ENCODE results near the gene SZT2.

The SZT2 gene

DNA sequence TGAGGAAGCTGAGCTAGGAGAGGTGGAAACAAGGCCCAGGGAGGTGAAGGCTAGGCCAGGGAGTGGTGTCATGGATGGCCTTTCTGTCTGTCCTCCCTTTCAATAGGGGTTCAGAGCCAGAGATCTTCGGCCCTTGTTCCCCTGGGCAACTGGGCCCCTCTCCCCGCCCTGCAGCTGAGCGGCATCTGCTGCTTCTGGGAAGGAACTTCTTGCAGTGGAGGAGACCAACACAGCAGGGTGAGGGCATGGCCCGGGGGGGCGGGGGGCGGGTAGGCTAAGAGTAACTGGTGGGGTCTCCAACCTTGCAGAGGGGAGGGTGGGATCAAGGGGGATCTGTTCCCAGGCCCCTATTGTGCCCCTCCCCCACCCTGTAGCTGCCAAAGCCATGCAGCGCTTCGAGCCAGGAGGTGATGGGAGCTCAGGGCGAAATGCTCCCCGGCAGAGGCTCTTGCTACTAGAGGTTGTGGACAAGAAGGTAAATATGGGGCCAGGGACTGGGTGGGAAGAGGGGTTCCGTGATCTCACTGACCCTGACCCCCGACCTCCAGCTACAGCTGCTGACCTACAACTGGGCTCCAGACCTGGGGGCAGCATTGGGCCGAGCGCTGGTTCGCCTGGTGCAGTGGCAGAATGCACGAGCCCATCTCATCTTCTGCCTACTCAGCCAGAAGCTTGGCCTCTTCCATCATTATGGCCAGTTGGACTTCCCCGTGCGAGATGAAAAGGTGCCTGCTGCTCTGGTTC lies 52.4 kb downstream of the SZT2 start:
- DNase-seq (ENCODE audit: low read depth) = no peak

DNA sequence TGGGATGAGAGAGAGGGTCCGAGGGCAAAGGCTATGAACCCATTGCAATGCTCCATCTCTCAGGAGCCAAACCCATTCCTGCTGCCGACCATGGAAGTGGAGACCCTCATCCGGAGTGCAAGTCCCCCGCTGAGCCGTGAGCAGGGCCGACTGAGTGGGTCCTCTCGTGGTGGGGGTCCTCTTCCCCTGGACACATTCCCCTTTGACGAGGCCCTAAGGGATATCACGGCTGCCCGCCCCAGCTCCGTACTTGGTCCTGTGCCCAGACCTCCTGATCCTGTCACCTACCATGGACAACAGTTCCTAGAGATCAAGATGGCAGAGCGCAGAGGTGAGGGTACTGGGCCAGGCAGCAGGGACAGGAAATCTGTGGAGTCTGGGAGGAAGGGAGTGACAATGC lies 53.1 kb downstream of the SZT2 start:
- no peak for DNase-seq (ENCODE audit: low read depth)

DNA sequence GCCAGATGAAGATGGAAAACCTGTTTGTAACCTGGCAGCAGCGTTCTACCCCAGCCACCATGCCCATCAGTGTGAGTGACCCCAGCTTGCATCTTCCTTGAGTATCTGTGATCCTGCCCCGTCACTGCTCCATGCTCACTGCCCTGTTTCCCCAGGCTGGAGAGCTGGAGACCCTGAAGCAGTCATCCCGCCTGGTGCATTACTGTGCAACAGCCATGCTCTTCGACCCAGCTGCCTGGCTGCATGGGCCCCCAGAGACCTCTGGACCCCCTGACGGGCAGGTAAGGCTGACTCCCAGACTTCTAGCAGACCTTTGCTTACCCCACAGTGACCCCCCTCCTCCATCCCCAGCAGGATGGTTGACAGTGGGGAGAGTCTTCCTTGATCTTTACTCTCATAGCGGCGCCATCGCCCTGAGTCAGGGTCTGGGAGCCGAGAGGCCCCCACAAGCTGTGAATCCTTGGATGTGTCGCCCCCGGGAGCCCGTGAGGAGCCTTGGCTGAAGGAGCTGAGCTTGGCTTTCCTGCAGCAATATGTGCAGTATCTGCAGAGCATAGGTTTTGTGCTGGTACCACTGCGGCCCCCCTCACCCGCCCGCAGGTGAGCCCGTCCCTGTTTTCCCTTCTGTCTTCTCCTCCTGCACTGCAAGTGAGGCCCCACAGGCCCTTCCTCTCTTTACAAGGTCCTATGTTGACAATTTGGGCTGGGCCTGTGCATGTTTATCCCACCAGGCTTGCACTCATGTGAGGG lies 53.7 kb downstream of the SZT2 start:
- no peak for DNase-seq (ENCODE audit: low read depth)

DNA sequence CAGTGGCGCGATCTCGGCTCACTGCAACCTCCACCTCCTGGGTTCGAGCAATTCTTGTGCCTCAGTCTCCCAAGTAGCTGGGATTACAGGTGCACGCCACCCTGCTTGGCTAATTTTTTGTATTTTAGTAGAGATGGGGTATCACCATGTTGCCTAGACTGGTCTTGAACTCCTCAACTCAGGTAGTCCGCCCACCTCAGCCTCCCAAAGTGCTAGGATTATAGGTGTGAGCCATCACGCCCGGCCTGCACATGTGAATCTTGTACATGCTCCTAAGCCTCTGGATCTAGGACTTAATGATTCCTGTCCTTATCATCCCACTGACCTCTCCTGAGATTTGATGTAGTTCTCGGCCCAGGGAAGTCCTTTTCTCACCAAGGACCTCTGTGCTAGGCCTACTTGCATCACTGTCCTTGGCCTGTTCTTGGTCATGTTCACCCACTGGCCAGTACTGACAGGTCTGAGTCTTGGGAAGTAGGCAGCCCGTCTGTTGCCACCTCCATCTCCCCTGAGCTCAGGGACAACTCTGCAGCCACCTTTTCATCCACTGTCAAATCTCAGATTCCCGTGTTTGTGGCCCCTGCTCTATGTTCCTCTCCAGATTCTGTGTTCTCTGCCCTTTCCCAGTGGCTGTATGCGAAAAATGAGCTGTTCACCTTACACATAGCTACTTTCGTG lies 54.6 kb downstream of the SZT2 start:
- DNase-seq (ENCODE audit: low read depth) = no peak

DNA sequence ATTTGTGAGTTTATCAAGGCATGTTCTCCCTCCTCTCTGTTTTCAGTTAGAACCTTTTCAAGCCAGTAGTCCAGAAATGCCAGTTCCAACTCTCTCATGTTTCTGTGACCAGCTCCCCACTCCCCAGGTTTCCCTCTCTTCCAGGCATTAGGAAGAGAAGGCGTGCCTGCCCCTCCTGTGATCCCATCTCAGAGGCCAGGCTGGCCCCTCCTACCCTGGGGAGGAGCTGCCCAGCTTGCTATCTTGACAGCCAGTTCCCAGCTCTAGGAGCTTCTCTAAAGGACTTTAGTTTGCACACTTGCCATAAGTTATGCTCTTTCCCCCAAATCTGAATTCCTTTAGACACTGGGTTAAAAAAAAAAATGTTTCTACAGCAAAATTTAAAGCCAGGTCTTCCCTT lies 55.1 kb downstream of the SZT2 start:
- DNase-seq (ENCODE audit: low read depth) = no peak

DNA sequence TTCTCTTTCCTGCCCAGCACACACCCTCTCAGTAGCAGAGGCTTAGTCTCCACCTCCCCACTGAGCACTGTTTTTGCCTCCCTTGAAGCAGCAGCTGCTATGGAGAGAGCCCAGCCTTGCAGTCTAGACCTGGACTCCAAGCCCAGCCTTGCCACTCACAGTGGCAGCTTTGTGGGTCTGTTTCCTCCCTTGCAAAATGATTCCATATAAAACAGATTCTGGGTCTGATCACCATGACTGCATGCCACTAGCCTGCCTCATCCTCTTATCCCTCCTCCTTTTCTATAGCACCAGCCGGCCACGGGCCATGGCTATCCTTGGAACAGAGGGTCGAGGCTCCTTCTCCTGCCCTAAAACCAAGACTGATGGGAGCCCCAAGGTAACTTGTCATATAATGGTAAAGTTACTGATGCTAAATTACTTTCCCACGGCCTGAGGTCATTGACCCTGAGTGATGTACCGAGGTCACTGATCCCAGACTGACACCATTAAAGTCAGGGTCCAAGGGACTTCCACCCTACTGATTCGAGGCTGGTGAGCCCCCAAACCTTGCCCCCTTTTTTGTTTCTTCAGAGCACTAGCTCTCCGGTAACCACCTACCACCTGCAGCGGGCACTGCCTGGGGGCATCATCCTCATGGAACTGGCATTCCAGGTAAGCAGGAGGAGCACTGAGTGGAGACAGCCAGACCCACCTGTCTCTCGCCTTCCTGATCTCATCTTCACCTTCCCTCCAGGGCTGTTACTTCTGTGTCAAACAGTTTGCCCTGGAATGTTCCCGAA lies 56.1 kb downstream of the SZT2 start:
- DNase-seq (ENCODE audit: low read depth) = no peak

DNA sequence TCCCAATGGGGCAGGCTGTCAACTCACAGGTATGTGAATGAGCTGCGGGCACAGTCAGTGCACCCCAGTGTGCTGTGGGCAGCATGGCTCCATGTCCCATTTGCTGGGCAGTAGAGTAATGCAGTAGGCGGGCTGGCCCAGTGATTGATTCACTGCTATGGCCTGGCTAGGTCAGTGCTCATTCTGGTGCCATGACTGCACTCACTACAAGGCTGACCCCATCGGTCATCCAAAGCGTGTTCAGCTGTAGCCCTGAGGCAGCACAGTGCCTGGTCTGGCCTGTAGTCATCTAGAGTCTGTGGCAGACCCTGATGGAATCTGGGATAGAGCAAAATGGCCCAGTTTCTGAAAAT lies 56.7 kb downstream of the SZT2 start:
- DNase-seq (ENCODE audit: low read depth) = no peak

DNA sequence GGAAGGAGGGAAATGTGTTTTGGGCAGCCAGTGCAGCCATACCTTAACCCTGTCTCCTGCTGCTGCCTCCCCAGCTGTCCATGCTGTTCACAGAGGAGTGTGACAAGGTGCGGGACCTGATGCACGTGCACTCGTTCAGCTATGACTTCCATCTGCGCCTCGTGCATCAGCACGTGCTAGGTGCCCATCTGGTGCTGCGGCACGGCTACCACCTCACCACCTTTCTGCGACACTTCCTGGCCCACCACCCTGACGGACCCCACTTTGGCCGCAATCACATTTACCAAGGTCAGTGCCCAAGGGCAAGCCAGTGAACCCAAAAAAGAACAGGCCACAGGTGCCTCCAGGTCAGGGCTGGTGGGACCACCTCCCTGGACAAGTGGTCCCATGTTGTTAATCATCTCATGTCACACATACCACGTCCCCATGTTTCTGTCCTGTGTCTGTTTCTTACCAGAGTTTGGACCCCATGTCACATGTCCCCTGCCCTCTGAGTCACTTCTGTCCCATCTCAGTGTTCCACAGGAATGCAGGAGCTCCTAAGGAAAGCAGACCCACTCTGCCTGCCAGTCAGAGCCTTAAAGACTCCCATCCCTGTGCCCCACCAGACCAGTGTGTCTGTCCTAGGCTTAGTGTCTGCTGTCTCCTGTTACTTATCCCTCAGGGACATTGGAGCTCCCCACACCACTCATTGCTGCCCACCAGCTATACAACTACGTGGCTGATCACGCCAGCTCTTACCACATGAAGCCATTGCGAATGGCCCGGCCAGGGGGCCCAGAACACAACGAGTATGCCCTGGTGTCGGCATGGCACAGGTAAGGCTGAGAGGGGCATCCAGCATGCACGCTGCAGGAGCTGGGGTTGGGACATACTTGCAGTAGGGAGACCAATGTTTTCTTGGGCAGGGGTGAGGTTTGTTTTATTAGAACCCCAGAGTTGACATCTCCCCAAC lies 57.5 kb downstream of the SZT2 start:
- DNase-seq (ENCODE audit: low read depth) = no peak

DNA sequence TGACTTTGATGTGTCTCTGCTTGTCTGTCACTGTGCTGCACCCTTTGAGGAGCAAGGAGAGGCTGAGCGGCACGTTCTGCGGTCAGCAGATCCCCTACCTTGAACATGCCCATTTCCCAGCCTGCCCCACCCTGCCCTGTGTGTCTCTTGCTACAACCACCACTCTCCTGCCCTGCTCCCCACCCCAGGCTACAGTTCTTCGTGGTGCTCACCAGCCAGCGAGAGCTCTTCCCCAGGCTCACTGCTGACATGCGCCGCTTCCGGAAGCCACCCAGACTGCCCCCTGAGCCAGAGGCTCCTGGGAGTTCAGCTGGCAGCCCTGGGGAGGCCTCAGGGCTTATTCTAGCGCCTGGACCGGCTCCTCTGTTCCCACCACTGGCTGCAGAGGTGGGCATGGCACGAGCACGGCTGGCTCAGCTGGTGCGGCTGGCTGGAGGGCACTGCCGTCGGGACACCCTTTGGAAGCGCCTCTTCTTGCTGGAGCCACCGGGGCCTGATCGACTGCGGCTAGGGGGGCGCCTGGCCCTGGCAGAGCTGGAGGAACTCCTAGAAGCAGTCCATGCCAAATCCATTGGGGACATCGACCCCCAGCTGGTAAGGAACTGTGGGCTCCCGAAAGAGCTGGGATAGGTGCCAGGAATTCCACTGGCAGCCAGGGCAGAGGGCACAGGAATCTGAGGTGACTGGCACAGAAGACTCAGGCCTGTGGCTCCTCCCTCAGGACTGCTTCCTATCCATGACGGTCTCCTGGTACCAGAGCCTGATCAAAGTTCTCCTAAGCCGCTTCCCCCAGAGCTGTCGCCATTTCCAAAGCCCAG lies 58.4 kb downstream of the SZT2 start:
- no peak for DNase-seq (ENCODE audit: low read depth)

DNA sequence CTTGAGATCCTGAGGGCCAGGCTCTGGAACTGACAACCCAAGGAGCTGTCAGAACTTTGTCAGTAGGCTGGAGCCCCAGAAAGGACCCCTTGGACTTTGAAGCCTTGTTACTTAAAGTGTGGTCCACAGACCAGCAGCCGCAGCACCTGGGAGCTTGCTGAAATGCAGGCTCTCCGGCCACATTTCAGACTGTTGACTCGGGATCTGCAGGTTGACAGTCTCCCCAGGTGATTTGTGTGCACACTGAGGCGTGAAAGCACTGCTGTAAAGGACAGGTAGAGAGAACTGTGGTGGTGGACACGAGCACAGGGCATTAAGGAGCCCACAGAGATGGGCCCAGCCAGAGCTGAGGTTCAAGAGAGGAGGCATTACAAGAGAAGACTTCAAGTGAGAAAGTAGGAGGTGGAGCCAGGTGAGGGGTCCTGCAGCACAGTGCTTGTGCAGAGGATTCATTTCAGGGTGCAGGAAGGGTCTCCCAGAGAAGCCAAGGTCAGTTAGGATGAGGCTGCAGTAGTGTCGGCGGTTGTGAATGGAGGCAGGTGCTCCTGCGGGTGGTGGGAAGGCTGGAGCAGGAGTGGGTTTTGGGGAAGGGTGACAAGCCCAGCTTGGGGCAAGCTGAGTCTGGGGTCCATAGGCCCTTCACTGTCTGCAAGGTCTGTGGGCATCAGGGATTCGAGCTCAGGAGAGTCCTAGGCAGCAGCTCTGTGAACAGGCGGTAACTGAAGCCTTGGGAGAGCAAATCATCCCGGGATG lies 59.4 kb downstream of the SZT2 start:
- no peak for DNase-seq (ENCODE audit: low read depth)

DNA sequence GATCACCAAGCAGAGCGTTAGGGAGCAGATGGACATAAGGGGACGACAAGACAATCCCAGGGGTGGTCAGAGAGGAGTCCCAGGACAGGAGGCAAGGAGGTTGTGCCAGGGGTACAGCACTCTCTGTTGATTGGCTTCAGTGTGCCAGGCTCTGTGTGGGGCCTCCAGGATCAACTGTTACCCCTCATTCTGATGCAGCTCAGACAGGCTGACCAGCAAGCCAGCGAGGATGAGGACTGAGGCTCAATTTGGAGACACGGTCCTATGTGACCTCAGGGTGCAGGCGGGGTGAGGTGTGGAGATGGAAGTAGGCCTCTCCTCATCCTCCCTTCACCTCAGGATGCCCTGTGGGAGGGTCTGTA lies 60.0 kb downstream of the SZT2 start:
- no peak for DNase-seq (ENCODE audit: low read depth)

DNA sequence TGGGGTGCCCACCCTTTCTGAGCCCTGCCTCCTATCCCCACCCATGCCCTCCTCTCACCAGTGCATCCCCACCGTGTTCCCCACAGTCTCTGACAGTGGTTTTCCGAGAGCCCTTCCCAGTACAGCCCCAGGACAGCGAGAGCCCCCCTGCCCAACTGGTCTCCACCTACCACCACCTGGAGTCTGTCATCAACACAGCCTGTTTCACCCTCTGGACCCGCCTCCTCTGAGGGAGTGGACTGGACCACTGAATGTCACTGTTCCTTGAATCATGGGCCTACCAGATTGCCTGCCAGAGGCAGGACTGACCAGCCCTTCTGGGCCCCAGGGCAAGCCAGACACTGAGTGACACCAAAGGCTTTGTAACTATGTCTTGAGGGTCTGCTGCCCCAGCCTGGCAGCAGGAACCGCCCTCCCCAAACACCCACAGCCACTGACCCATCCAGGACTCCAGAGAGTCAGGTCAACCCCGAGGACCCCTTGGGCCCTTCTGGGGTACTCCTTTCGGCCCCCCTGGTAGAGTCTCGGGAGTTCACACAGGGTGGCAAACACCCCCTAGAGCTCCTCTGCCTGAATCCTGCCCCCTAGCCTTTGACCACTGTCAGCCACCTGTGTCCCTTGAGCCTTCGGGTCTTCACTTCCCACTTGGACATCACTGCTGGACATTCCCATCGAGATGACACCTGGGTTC lies 60.7 kb downstream of the SZT2 start:
- no peak for DNase-seq (ENCODE audit: low read depth)

DNA sequence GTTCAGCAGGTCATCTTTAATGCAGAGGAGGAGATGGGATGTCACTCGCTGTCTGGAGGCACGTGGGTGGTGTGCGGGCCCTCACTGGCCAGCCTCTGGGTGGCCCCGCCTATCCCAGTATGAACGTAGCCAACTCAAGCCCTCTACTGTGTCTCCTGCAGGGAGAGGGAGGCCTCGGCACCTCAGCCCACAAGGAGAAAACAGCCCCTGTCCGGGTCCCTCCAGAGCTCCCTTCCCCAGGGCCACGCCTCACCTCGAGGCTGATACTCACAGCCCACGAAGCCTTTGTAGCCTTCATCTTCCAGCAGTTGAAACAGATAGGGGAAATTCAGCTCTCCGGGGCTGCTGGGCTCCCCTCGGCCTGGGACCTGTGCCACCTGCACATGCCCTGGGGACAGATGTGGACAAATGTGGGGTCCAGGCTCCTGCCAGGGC lies 61.5 kb downstream of the SZT2 start:
- no peak for DNase-seq (ENCODE audit: low read depth)

DNA sequence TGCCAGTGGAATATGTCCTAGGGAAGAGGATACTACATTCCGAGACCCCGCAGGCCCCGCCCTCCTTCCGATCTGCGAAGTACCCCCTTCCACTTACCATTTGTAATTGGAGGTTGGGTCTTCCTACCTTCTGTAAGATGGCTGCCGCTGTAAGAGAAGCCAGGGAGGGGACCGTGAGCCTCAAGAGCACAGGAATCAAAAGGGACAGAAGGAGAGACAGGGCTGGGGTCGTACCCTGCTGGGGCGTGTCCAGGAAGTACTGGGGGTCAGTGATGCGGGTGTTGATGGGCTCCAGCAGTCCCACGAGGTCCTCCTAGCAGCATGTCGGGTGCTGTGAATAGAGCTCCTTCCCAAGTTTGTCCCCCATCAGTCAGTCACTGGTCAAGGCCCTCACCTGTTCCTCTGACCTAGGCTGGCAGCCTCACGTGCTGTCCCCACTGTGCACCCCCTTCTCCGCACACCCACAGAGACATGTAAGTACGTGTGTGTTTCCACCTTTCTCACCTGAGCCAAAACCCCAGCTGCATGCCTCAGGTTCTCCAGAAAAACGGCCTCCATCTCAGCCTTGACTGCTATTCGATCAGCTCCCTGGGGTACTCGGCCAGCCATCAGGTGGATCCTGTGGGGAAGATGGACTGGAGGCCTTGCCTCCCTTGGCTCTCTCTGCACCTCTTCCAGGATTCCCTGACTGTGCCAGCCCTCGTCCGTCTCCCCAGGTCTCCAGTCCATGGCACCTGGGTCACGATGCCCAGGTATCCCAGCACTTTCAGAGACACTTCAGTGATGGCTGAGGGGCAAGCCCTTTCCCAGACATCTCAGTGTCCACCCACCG lies 62.2 kb downstream of the SZT2 start:
- DNase-seq (ENCODE audit: low read depth) = no peak

DNA sequence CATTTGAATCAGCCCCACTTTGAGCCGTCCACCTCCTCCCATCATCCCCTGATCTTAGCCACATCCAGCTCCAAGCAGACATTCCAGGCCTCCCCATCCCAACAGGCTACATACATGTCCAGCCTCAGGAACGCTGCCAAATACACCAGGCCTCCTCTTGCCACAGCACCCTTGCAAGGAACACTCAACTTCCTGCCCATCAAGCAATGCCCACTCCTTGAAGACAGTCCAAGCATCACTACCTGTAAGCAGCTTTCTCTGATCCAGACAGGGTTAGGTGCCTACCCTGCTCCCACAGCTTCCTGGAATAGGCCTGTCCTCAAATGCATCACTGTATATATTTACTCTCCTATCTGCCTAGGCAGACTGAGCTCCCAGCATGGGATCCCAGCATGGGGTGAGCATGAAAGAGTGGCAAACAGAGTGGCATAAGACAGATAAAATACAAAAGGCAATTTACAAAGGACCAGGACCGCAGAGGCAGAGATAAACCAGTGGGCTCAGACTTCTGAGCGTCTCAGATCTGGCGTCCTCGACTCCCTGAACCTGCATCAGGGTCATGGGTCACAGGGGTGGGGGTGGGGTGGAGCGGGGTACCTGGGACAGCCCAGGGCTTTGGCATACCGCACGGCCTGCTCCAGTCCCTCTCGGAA lies 63.2 kb downstream of the SZT2 start:
- peak; percentile 13 for DNase-seq (ENCODE audit: low read depth)

DNA sequence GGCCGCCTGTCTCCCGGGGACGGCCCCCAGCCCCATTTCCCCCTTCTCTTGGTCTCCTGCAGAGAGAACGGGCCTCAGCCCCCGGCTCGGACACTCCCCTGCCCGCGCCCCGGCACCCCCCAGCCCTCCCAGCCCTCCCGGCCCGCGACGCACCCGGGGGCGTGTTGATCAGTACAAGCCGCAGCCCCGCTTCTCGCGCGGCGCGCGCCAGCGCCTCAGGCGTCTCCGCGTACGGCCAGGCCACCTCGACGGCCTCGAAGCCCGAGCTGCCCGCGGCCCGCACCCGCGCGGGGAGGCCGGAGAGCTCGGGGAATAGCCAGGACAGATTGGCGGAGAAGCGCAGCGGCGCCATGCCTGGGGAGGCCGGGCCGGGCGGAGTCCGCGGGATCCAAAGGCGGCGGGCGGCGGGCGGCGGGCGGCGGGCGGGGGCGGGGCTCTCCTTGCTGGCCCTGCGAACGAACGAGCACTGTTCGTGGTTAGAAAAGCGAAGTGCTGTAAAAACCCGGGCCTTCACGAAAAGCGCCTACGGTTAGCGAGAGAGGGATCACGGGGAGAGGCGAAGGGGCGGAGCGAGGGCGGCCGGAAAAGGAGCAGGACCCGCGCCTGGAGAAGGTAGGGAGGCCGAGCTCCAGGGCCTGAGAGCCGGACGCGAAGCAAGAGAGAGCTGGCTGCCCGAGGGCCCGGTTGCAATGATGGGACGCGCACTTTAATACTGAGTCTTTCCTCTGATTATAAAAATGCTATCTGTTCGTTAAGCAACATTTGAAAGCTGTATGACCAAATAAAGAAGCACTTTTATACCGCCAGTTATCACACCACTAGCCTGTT lies 64.0 kb downstream of the SZT2 start, which contains the start of gene HYI:
HYI (minus strand) TSS at position 490 of the 828 bp plus-strand sequence; CDS start at position 352, 138 bp downstream.
- DNase-seq (ENCODE audit: low read depth) = peak; percentile 83
